Measurements from ENCODE around the gene SLC46A1.

The SLC46A1 gene

GRCh38 chr17:28427371-28427770 lies 21.4 kb upstream of the SLC46A1 start:
- H3K4me3 ChIP-seq (ENCODE audit: low read length) = no peak overlapping the region
- TF ChIP-seq CTCF (IDR thresholded peaks at IDR 0.05; ENCODE audit: insufficient read depth, low read depth, low read length, missing control alignments) = no peak
- DNase-seq (ENCODE audit: low read depth) = no peak

GRCh38 chr17:28426081-28426519 lies 20.1 kb upstream of the SLC46A1 start:
- peak; percentile 19 for DNase-seq (ENCODE audit: low read depth)
- H3K4me3 ChIP-seq (ENCODE audit: low read length) = no peak overlapping the region
- TF ChIP-seq CTCF (IDR thresholded peaks at IDR 0.05; ENCODE audit: insufficient read depth, low read depth, low read length, missing control alignments) = peak; percentile 42

- H3K4me3 ChIP-seq (ENCODE audit: low read length) = no peak overlapping the region
- no peak for TF ChIP-seq CTCF (IDR thresholded peaks at IDR 0.05; ENCODE audit: insufficient read depth, low read depth, low read length, missing control alignments)
- no peak for DNase-seq (ENCODE audit: low read depth)
These were observed 19.2 kb upstream of the SLC46A1 start for GRCh38 chr17:28425206-28425605.

- TF ChIP-seq CTCF (IDR thresholded peaks at IDR 0.05; ENCODE audit: insufficient read depth, low read depth, low read length, missing control alignments) = no peak
- DNase-seq (ENCODE audit: low read depth) = no peak
- no peak overlapping the region for H3K4me3 ChIP-seq (ENCODE audit: low read length)
These were observed 15.8 kb upstream of the SLC46A1 start for GRCh38 chr17:28421787-28422305.

- no peak overlapping the region for H3K4me3 ChIP-seq (ENCODE audit: low read length)
- peak; percentile 78 for DNase-seq (ENCODE audit: low read depth)
- TF ChIP-seq CTCF (IDR thresholded peaks at IDR 0.05; ENCODE audit: insufficient read depth, low read depth, low read length, missing control alignments) = peak; percentile 91
These were observed 10.8 kb upstream of the SLC46A1 start for GRCh38 chr17:28416703-28417311.

- no peak overlapping the region for H3K4me3 ChIP-seq (ENCODE audit: low read length)
- no peak for DNase-seq (ENCODE audit: low read depth)
- TF ChIP-seq CTCF (IDR thresholded peaks at IDR 0.05; ENCODE audit: insufficient read depth, low read depth, low read length, missing control alignments) = no peak
These were observed 9.9 kb upstream of the SLC46A1 start for GRCh38 chr17:28415886-28416285.

GRCh38 chr17:28413804-28414203 lies 7.8 kb upstream of the SLC46A1 start:
- H3K4me3 ChIP-seq (ENCODE audit: low read length) = no peak overlapping the region
- TF ChIP-seq CTCF (IDR thresholded peaks at IDR 0.05; ENCODE audit: insufficient read depth, low read depth, low read length, missing control alignments) = no peak
- no peak for DNase-seq (ENCODE audit: low read depth)
